Liver (tissue), 9 donors: ENCODE data around the gene SLC18A2. TPM values are rescaled to one million over a fixed set of nuclear protein-coding genes. Genes with fewer than 3 reads are reported as not detected.

ENCODE experiments used
- DNase-seq: peaks from one replicate; pipeline ENCODE4 v3.0.0-alpha.2; 2017; ENCODE audit warnings: low spot score
- H3K27ac ChIP-seq, 2 donors: one replicate each; pipeline ENCODE4 v1.7.0; 2013; ENCODE audit warnings: inconsistent platforms in 2 of 2, low read length in 2 of 2, control low read depth in 1 of 2, low read depth in 1 of 2, mild to moderate bottlenecking in 1 of 2
- H3K27me3 ChIP-seq, 4 donors: one replicate each; pipeline versions ENCODE4 v1.6.1 to v1.7.0; 2013; ENCODE audit warnings: low read length in 3 of 4, inconsistent platforms in 1 of 4, mild to moderate bottlenecking in 1 of 4, moderate library complexity in 1 of 4; ENCODE audit not compliant: control insufficient read depth in 4 of 4, insufficient read depth in 4 of 4
- H3K36me3 ChIP-seq, 4 donors: one replicate each; pipeline versions ENCODE4 v1.6.1 to v1.7.0; 2013; ENCODE audit warnings: low read length in 3 of 4, mild to moderate bottlenecking in 3 of 4, low read depth in 1 of 4, moderate library complexity in 1 of 4; ENCODE audit not compliant: control insufficient read depth in 4 of 4, insufficient read depth in 3 of 4
- H3K4me1 ChIP-seq, 4 donors: one replicate each; pipeline versions ENCODE4 v1.6.1 to v1.7.0; 2013; ENCODE audit warnings: low read length in 3 of 4, mild to moderate bottlenecking in 3 of 4, moderate library complexity in 1 of 4; ENCODE audit not compliant: control insufficient read depth in 4 of 4, insufficient read depth in 4 of 4
- H3K4me3 ChIP-seq, 3 donors: one replicate each; pipeline versions ENCODE4 v1.6.1 to v1.7.0; 2013; ENCODE audit warnings: low read length in 3 of 3, control low read depth in 1 of 3, low read depth in 1 of 3, mild to moderate bottlenecking in 1 of 3
- H3K9ac ChIP-seq, 2 donors: one replicate each; pipeline ENCODE4 v1.7.0; 2013; ENCODE audit warnings: low read length in 2 of 2, mild to moderate bottlenecking in 2 of 2, moderate library complexity in 2 of 2, control low read depth in 1 of 2, low read depth in 1 of 2
- H3K9me3 ChIP-seq, 4 donors: one replicate each; pipeline versions ENCODE4 v1.6.1 to v1.7.0; 2013; ENCODE audit warnings: low read length in 3 of 4; ENCODE audit not compliant: control insufficient read depth in 4 of 4
- ATF3 ChIP-seq: IDR thresholded peaks from 2 replicates; pipeline ENCODE4 v1.6.1; 2016; ENCODE audit warnings: antibody characterized with exemption
- EGR1 ChIP-seq, 2 donors: IDR thresholded peaks; 2 replicates each; pipeline ENCODE4 v1.6.1; 2016 to 2018; ENCODE audit warnings: antibody characterized with exemption in 2 of 2, low read depth in 2 of 2
- FOXA1 ChIP-seq: IDR thresholded peaks from 2 replicates; pipeline ENCODE4 v1.6.1; 2016; ENCODE audit warnings: antibody characterized with exemption
- FOXA2 ChIP-seq: IDR thresholded peaks from 2 replicates; pipeline ENCODE4 v1.6.1; 2016; ENCODE audit warnings: antibody characterized with exemption
- GABPA ChIP-seq, 2 donors: IDR thresholded peaks in 1 of 2; conservative IDR thresholded peaks in 1 of 2; 2 replicates each; pipeline ENCODE4 v1.6.1; 2016; ENCODE audit warnings: antibody characterized with exemption in 2 of 2, mild to moderate bottlenecking in 1 of 2, moderate library complexity in 1 of 2
- HNF4A ChIP-seq, 2 donors: conservative IDR thresholded peaks; 2 replicates each; pipeline ENCODE4 v1.6.1; 2016; ENCODE audit warnings: antibody characterized with exemption in 2 of 2, mild to moderate bottlenecking in 2 of 2
- HNF4G ChIP-seq: IDR thresholded peaks from 2 replicates; pipeline ENCODE4 v1.6.1; 2016; ENCODE audit warnings: antibody characterized with exemption
- JUND ChIP-seq, 2 donors: IDR thresholded peaks; 2 replicates each; pipeline ENCODE4 v1.6.1; 2016; ENCODE audit warnings: antibody characterized with exemption in 2 of 2
- MAX ChIP-seq: IDR thresholded peaks from 2 replicates; pipeline ENCODE4 v1.6.1; 2016; ENCODE audit warnings: antibody characterized with exemption
- NR2F2 ChIP-seq: IDR thresholded peaks from 2 replicates; pipeline ENCODE4 v1.6.1; 2016; ENCODE audit warnings: antibody characterized with exemption
- RAD21 ChIP-seq, 2 donors: IDR thresholded peaks; 2 replicates each; pipeline ENCODE4 v1.6.1; 2016; ENCODE audit warnings: antibody characterized with exemption in 2 of 2, mild to moderate bottlenecking in 2 of 2
- REST ChIP-seq: IDR thresholded peaks from 2 replicates; pipeline ENCODE4 v1.6.1; 2016; ENCODE audit warnings: antibody characterized with exemption, mild to moderate bottlenecking
- RXRA ChIP-seq, 2 donors: IDR thresholded peaks; 2 replicates each; pipeline ENCODE4 v1.6.1; 2017 to 2018; ENCODE audit warnings: antibody characterized with exemption in 2 of 2, mild to moderate bottlenecking in 1 of 2
- SP1 ChIP-seq: IDR thresholded peaks from 2 replicates; pipeline ENCODE4 v1.6.1; 2018; ENCODE audit warnings: antibody characterized with exemption, mild to moderate bottlenecking
- TAF1 ChIP-seq: conservative IDR thresholded peaks from 2 replicates; pipeline ENCODE4 v1.6.1; 2016; ENCODE audit warnings: antibody characterized with exemption, mild to moderate bottlenecking
- YY1 ChIP-seq: IDR thresholded peaks from 2 replicates; pipeline ENCODE4 v1.6.1; 2016; ENCODE audit warnings: antibody characterized with exemption, mild to moderate bottlenecking
- ZBTB33 ChIP-seq: IDR thresholded peaks from 2 replicates; pipeline ENCODE4 v1.6.1; 2016; ENCODE audit warnings: antibody characterized with exemption
- WGBS: extraction: QIAGEN DNeasy Blood & Tissue Kit; methylation state at CpG from one replicate; pipeline ENCODE4 v1.1.7; 2013; 5-methylcytosine and 5-hydroxymethylcytosine counted together
- polyA plus RNA-seq, 2 donors: library from polyadenylated mRNA; stranded (reverse) in 1 of 2; unstranded in 1 of 2; fragments of 200-250 nt in 1 of 2; fragments of >200 nt in 1 of 2; fragmentation: Nextera tagmentation in 1 of 2; extraction: Ambion mirVana in 1 of 2; gene quantifications; one replicate each; pipeline versions ENCODE4 v1.2.1 to v1.2.3, GENCODE V29; 2013 to 2015
- total RNA-seq, 2 donors: library from RNA; depleted of rRNA; stranded (reverse); fragments of >200 nt; gene quantifications; one replicate each; pipeline ENCODE4 v1.2.3, GENCODE V29; 2014
- donor health status: healthy.
- donor health status: healthy.
- donor health status: healthy.
- donor health status: healthy.
- donor health status: healthy.

Gene SLC18A2
- total and polyA plus RNA-seq, 4 donors: 0.92 to 3.7 (median 1.4) TPM

- TF ChIP-seq FOXA2 (no peak), MAX (no peak), ZBTB33 (no peak), YY1 (no peak), EGR1 (IDR thresholded peaks at IDR 0.05; ENCODE audit: low read depth in 2 of 2) (no peak), NR2F2 (no peak), HNF4G (no peak), GABPA (IDR thresholded peaks at IDR 0.05 in 1 of 2, conservative IDR thresholded peaks at IDR 0.05 in 1 of 2) (no peak), RXRA (IDR thresholded peaks at IDR 0.05) (no peak), REST (no peak), RAD21 (IDR thresholded peaks at IDR 0.05) (no peak), SP1 (no peak), HNF4A (conservative IDR thresholded peaks at IDR 0.05) (no peak)
- H3K4me1 ChIP-seq: no peaks in the 10 kb centered on the region
- H3K9me3 ChIP-seq: no peaks in the 10 kb centered on the region
- no peaks in the 10 kb centered on the region for H3K36me3 ChIP-seq
- H3K27me3 ChIP-seq: no peaks in the 10 kb centered on the region
- 78% methylated on average over 9 of the region's 9 CpGs for WGBS
- H3K9ac ChIP-seq: no peak overlapping the region
- H3K27ac ChIP-seq: no peak overlapping the region
- DNase-seq: no peak
- no peak overlapping the region for H3K4me3 ChIP-seq
Observed at GRCh38 chr10:117254338-117254737, 13.4 kb downstream of the SLC18A2 start.

DNA sequence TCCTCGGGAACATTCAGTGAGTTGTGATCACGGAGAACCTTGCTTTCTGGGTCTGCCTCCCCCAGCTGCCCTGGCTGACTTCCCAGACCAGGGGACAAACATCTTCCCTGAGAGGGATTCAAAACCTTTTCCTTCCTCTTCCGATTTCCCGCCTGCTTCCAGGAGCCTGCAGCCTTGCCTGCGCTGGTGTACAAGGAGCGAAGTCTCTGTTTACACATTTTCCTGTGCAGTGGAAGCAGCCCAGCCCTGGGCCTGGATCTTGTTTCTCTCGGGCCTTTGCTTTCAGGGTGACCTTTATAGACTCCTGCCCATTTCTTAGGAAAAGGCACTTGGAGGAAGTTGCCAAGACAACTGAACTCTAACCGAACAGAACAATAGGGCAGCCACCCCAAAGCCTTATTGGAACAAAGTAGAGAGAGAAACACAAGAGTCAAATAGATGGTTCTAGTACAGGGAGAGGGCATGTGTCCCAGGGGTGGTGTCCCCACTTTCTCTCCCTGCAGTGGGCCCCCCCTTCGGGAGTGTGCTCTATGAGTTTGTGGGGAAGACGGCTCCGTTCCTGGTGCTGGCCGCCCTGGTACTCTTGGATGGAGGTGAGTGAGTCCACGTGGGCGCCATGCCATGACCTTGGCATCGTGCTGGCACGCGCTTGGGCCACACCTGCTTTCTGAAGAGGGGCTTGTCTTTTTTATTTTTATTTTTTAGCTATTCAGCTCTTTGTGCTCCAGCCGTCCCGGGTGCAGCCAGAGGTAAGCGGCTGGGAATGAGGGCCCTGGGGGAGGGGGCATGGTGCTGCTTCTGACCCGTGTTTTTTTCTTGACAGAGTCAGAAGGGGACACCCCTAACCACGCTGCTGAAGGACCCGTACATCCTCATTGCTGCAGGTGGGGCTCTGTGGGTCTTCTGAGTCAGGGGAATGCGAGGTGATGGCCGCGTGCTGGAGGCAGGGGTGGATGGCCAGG lies 14.1 kb downstream of the SLC18A2 start:
- DNase-seq: no peak

More for the DNA sequence above, 14.1 kb downstream of the SLC18A2 start:
- H3K9ac ChIP-seq: no peak overlapping the region
- TF ChIP-seq RAD21 (IDR thresholded peaks at IDR 0.05) (no peak), SP1 (no peak), FOXA1 (no peak), TAF1 (no peak), JUND (IDR thresholded peaks at IDR 0.05) (no peak), GABPA (IDR thresholded peaks at IDR 0.05 in 1 of 2, conservative IDR thresholded peaks at IDR 0.05 in 1 of 2) (no peak), NR2F2 (no peak), ATF3 (no peak)
- H3K9me3 ChIP-seq: no peaks in the 10 kb centered on the region
- H3K4me1 ChIP-seq: no peaks in the 10 kb centered on the region
- 81% methylated on average over 26 of the region's 26 CpGs for WGBS
- H3K36me3 ChIP-seq: no peaks in the 10 kb centered on the region
- H3K4me3 ChIP-seq: no peak overlapping the region
- H3K27me3 ChIP-seq: no peaks in the 10 kb centered on the region
- no peak overlapping the region for H3K27ac ChIP-seq
